ENCODE data around the gene GRK1. TPM values are rescaled to one million over a fixed set of nuclear protein-coding genes. Genes with fewer than 3 reads are reported as not detected.

GRK1 gene
- total and polyA plus RNA-seq, 2 experiments from 2014 or later = 0.17 TPM; not detected in 1

GRCh38 chr13:113774177-113775107 lies 107.4 kb downstream of the GRK1 start:
- no peak overlapping the region for H2AFZ ChIP-seq
- TF ChIP-seq EZH2phosphoT487 (IDR thresholded peaks at IDR 0.05; ENCODE audit: low read depth, severe bottlenecking, unreplicated experiment) (no peak), EZH2 (IDR thresholded peaks at IDR 0.05; ENCODE audit: borderline replicate concordance) (no peak), CTCF (IDR thresholded peaks at IDR 0.05; ENCODE audit: poor library complexity) (no peak)
- no peak overlapping the region for H3K4me3 ChIP-seq
- no peaks in the 10 kb centered on the region for H3K79me2 ChIP-seq
- H3K27ac ChIP-seq = no peak overlapping the region
- H3K9me3 ChIP-seq (ENCODE audit: low read depth) = no peaks in the 10 kb centered on the region
- H3K9me2 ChIP-seq (replicated peaks; ENCODE audit: insufficient read depth) = no peaks in the 10 kb centered on the region
- H4K20me1 ChIP-seq (ENCODE audit: insufficient read depth, poor library complexity, severe bottlenecking) = no peaks in the 10 kb centered on the region
- WGBS (ENCODE audit: low lambda C conversion rate, missing lambda C conversion rate) = 83% methylated on average over 9 of the region's 9 CpGs
- no peaks in the 10 kb centered on the region for H3K4me1 ChIP-seq (ENCODE audit: insufficient read depth)
- no peaks in the 10 kb centered on the region for H3K36me3 ChIP-seq (replicated peaks; ENCODE audit: insufficient read depth, low read depth)
- peaks cover 4% of the 10 kb centered on the region for H3K27me3 ChIP-seq
- no peak for DNase-seq (ENCODE audit: low spot score)
- no peak overlapping the region for H3K4me2 ChIP-seq

- Histone ChIP-seq H3K27ac (no peak overlapping the region), H3K9me2 (replicated peaks; ENCODE audit: insufficient read depth) (no peaks in the 10 kb centered on the region), H3K79me2 (no peaks in the 10 kb centered on the region), H3K4me2 (no peak overlapping the region), H3K36me3 (replicated peaks; ENCODE audit: insufficient read depth, low read depth) (no peaks in the 10 kb centered on the region), H3K4me1 (ENCODE audit: insufficient read depth) (no peaks in the 10 kb centered on the region), H4K20me1 (ENCODE audit: insufficient read depth, poor library complexity, severe bottlenecking) (no peaks in the 10 kb centered on the region), H3K4me3 (no peak overlapping the region), H2AFZ (no peak overlapping the region), H3K9me3 (ENCODE audit: low read depth) (no peaks in the 10 kb centered on the region), H3K27me3 (peaks cover 4% of the 10 kb centered on the region)
- no peak for DNase-seq (ENCODE audit: low spot score)
- no peak for TF ChIP-seq EZH2phosphoT487 (IDR thresholded peaks at IDR 0.05; ENCODE audit: low read depth, severe bottlenecking, unreplicated experiment)
- TF ChIP-seq CTCF (IDR thresholded peaks at IDR 0.05; ENCODE audit: poor library complexity) = no peak
- no peak for TF ChIP-seq EZH2 (IDR thresholded peaks at IDR 0.05; ENCODE audit: borderline replicate concordance)
- 94% methylated on average over 28 of the region's 28 CpGs for WGBS (ENCODE audit: low lambda C conversion rate, missing lambda C conversion rate)
Measured at GRCh38 chr13:113775451-113776145, 108.6 kb downstream of the GRK1 start.

- TF ChIP-seq EZH2phosphoT487 (IDR thresholded peaks at IDR 0.05; ENCODE audit: low read depth, severe bottlenecking, unreplicated experiment) (no peak), CTCF (IDR thresholded peaks at IDR 0.05; ENCODE audit: poor library complexity) (no peak), EZH2 (IDR thresholded peaks at IDR 0.05; ENCODE audit: borderline replicate concordance) (no peak)
- no peaks in the 10 kb centered on the region for H4K20me1 ChIP-seq (ENCODE audit: insufficient read depth, poor library complexity, severe bottlenecking)
- no peak overlapping the region for H2AFZ ChIP-seq
- no peak overlapping the region for H3K4me2 ChIP-seq
- WGBS (ENCODE audit: low lambda C conversion rate, missing lambda C conversion rate) = 82% methylated on average over 35 of the region's 35 CpGs
- no peaks in the 10 kb centered on the region for H3K79me2 ChIP-seq
- no peaks in the 10 kb centered on the region for H3K36me3 ChIP-seq (replicated peaks; ENCODE audit: insufficient read depth, low read depth)
- no peak overlapping the region for H3K27ac ChIP-seq
- no peaks in the 10 kb centered on the region for H3K9me3 ChIP-seq (ENCODE audit: low read depth)
- H3K9me2 ChIP-seq (replicated peaks; ENCODE audit: insufficient read depth) = no peaks in the 10 kb centered on the region
- DNase-seq (ENCODE audit: low spot score) = no peak
- peaks cover 6% of the 10 kb centered on the region for H3K27me3 ChIP-seq
- H3K4me1 ChIP-seq (ENCODE audit: insufficient read depth) = no peaks in the 10 kb centered on the region
- H3K4me3 ChIP-seq = no peak overlapping the region
Measured at GRCh38 chr13:113776231-113777125, 109.5 kb downstream of the GRK1 start.

All from hepatocyte (in vitro differentiated cells).